ENCODE data around the gene VTI1A.

DNA sequence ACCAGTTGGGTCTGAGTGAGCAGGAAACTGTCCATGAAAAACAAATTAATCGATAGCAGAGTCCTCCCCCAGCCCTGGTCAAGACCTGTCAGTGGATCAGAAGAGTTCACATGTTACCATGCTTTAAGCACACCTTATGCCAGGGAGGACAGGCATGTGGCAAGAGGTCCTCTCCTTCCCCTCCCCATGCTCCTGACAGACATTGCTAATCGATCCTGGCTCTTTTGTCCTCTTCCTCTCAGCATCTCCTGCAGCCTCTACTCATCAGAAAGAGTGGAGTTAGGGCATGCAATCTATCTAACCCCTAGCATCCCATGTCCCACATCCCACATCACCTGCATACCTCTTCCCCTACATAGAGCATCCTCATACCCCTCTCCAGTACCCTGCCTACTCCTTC is 385.9 kb downstream of the VTI1A start:
- TF ChIP-seq, protein P1, sequence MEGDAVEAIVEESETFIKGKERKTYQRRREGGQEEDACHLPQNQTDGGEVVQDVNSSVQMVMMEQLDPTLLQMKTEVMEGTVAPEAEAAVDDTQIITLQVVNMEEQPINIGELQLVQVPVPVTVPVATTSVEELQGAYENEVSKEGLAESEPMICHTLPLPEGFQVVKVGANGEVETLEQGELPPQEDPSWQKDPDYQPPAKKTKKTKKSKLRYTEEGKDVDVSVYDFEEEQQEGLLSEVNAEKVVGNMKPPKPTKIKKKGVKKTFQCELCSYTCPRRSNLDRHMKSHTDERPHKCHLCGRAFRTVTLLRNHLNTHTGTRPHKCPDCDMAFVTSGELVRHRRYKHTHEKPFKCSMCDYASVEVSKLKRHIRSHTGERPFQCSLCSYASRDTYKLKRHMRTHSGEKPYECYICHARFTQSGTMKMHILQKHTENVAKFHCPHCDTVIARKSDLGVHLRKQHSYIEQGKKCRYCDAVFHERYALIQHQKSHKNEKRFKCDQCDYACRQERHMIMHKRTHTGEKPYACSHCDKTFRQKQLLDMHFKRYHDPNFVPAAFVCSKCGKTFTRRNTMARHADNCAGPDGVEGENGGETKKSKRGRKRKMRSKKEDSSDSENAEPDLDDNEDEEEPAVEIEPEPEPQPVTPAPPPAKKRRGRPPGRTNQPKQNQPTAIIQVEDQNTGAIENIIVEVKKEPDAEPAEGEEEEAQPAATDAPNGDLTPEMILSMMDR (IDR thresholded peaks at IDR 0.05) = no peak
- TF ChIP-seq POLR2A (IDR thresholded peaks at IDR 0.05) (no peak), EP300 (IDR thresholded peaks at IDR 0.05) (no peak)

Data from upper lobe of left lung (tissue), 4 donors.